SK-N-MC (cell line): ENCODE data around the gene NSMCE1.

Experiments
- EZH2 ChIP-seq: fragments of 200-600 bp; sonication (generic); IDR thresholded peaks from one replicate; pipeline ENCODE4 v1.6.1; 2017; ENCODE audit warnings: antibody characterized with exemption
- POLR2AphosphoS5 ChIP-seq: IDR thresholded peaks from 2 replicates; pipeline ENCODE4 v1.6.1; 2012; ENCODE audit warnings: mild to moderate bottlenecking, low read depth, low read length, borderline replicate concordance

DNA sequence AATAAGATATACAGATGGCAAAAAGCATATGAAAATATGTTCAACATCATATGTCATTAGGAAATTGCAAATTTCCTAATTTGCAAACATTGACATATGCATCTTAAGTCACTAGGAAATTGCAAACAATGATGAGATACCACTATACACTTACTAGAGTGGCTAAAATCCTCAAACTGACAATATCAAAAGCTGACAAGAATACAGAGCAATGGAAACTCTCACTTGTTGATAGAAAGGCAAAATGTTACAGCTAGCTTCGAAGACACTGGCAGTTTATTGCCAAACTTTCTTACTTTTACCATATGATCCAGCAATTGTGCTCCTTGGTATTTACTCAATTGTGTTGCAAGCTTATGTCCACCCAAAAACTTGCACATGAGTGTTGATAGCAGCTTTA is 40.2 kb upstream of the NSMCE1 start:
- no peak for TF ChIP-seq EZH2
- TF ChIP-seq POLR2AphosphoS5 = no peak
